ENCODE results near the gene PHACTR2. TPM values are rescaled to one million over a fixed set of nuclear protein-coding genes. Genes with fewer than 3 reads are reported as not detected.
"Not testable (repeated sequence)": the region's sequence is repeated elsewhere in the genome, so short reads cannot be mapped to it uniquely, and the experiment has no call there.

The PHACTR2 gene
- total RNA-seq, 1 donor from 2014 or later, result 44.7 TPM

DNA sequence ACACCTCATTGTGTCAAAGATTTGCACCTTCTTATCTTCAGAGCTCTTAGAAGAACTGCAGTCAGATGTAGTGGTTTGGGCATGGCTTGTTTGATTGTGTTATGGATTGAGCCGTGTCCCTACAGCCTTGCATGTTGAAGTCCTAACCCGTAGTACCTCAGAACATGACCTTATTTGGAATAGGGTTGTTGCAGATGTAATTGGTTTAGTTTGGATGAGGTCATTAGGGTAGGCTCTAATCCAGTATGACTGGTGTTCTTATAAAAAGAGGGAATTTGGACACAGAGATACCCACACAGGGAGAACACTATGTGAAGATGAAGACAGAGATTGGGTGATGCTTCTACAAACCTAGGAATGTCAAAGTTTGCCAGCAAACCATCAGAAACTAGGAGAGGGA is 35.4 kb upstream of the PHACTR2 start:
- H3K9me3 Mint-ChIP-seq (ENCODE audit: unreplicated experiment), result no peaks in the 10 kb centered on the region
- no peak overlapping the region for H3K4me3 Mint-ChIP-seq (ENCODE audit: unreplicated experiment)
- Histone ChIP-seq H3K79me2 (ENCODE audit: insufficient read depth, low read length) (no peaks in the 10 kb centered on the region), H4K20me1 (ENCODE audit: insufficient read depth, low read length) (no peaks in the 10 kb centered on the region), H3K27ac (ENCODE audit: low read depth, low read length) (no peak overlapping the region), H3K9me3 (ENCODE audit: insufficient read depth, low read depth, low read length) (no peaks in the 10 kb centered on the region), H3K36me3 (ENCODE audit: insufficient read depth, low read length) (no peaks in the 10 kb centered on the region), H3K4me3 (ENCODE audit: insufficient read depth, low read depth, low read length) (no peak overlapping the region), H2AFZ (ENCODE audit: low read depth, low read length) (no peak overlapping the region), H3K4me2 (ENCODE audit: low read length) (no peak overlapping the region), H3K4me1 (ENCODE audit: insufficient read depth, low read length) (no peaks in the 10 kb centered on the region), H3K9ac (ENCODE audit: low read length) (no peak overlapping the region), H3K27me3 (ENCODE audit: insufficient read depth, low read length) (no peaks in the 10 kb centered on the region)
- no peaks in the 10 kb centered on the region for H3K36me3 Mint-ChIP-seq (ENCODE audit: low read depth, unreplicated experiment)
- no peaks in the 10 kb centered on the region for H3K4me1 Mint-ChIP-seq (ENCODE audit: low read depth, unreplicated experiment)
- no peaks in the 10 kb centered on the region for H3K27me3 Mint-ChIP-seq (ENCODE audit: low read depth, unreplicated experiment)
- TF ChIP-seq, protein P1, sequence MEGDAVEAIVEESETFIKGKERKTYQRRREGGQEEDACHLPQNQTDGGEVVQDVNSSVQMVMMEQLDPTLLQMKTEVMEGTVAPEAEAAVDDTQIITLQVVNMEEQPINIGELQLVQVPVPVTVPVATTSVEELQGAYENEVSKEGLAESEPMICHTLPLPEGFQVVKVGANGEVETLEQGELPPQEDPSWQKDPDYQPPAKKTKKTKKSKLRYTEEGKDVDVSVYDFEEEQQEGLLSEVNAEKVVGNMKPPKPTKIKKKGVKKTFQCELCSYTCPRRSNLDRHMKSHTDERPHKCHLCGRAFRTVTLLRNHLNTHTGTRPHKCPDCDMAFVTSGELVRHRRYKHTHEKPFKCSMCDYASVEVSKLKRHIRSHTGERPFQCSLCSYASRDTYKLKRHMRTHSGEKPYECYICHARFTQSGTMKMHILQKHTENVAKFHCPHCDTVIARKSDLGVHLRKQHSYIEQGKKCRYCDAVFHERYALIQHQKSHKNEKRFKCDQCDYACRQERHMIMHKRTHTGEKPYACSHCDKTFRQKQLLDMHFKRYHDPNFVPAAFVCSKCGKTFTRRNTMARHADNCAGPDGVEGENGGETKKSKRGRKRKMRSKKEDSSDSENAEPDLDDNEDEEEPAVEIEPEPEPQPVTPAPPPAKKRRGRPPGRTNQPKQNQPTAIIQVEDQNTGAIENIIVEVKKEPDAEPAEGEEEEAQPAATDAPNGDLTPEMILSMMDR (IDR thresholded peaks at IDR 0.05; ENCODE audit: insufficient read depth, low read depth, low read length), result no peak
- TF ChIP-seq EZH2 (IDR thresholded peaks at IDR 0.05; ENCODE audit: insufficient read depth, low read length), result no peak
- DNase-seq (ENCODE audit: low read depth), result no peak
- H3K27ac Mint-ChIP-seq (ENCODE audit: unreplicated experiment), result no peak overlapping the region
- no peak for FAIRE-seq

DNA sequence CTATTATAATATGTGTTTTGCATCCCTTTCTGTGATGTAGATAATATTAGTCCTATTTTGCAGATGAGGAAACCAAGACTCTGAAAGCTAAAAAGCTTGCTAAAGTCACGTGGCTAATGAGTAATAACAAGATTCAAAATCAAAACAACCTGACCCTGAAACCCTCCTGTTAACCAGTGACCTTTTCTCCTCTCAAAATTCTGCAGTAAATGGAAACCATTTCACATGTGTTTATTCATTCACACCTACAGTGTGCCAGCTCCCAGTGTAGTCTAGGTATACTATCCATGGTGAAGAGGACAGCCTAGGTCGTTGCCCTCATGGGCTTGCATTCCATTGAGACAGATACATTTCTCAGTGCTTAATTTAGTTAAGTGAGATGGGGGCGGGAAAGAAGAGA is 30.6 kb upstream of the PHACTR2 start:
- H3K4me2 ChIP-seq (ENCODE audit: low read length), result no peak overlapping the region
- TF ChIP-seq, protein P1 (IDR thresholded peaks at IDR 0.05; ENCODE audit: insufficient read depth, low read depth, low read length), result no peak
- TF ChIP-seq EZH2 (IDR thresholded peaks at IDR 0.05; ENCODE audit: insufficient read depth, low read length), result no peak
- H3K36me3 Mint-ChIP-seq (ENCODE audit: low read depth, unreplicated experiment), result no peaks in the 10 kb centered on the region
- no peaks in the 10 kb centered on the region for H4K20me1 ChIP-seq (ENCODE audit: insufficient read depth, low read length)
- H3K4me1 ChIP-seq (ENCODE audit: insufficient read depth, low read length), result no peaks in the 10 kb centered on the region
- DNase-seq (ENCODE audit: low read depth) (no peak), FAIRE-seq (no peak)
- no peaks in the 10 kb centered on the region for H3K27me3 Mint-ChIP-seq (ENCODE audit: low read depth, unreplicated experiment)
- H3K9me3 ChIP-seq (ENCODE audit: insufficient read depth, low read depth, low read length), result no peaks in the 10 kb centered on the region
- H3K36me3 ChIP-seq (ENCODE audit: insufficient read depth, low read length), result no peaks in the 10 kb centered on the region
- no peak overlapping the region for H2AFZ ChIP-seq (ENCODE audit: low read depth, low read length)
- peaks cover 1% of the 10 kb centered on the region for H3K9me3 Mint-ChIP-seq (ENCODE audit: unreplicated experiment)
- H3K79me2 ChIP-seq (ENCODE audit: insufficient read depth, low read length), result no peaks in the 10 kb centered on the region
- H3K27me3 ChIP-seq (ENCODE audit: insufficient read depth, low read length), result no peaks in the 10 kb centered on the region
- no peak overlapping the region for H3K4me3 ChIP-seq (ENCODE audit: insufficient read depth, low read depth, low read length)
- no peak overlapping the region for H3K27ac Mint-ChIP-seq (ENCODE audit: unreplicated experiment)
- no peaks in the 10 kb centered on the region for H3K4me1 Mint-ChIP-seq (ENCODE audit: low read depth, unreplicated experiment)
- no peak overlapping the region for H3K9ac ChIP-seq (ENCODE audit: low read length)
- no peak overlapping the region for H3K27ac ChIP-seq (ENCODE audit: low read depth, low read length)
- no peak overlapping the region for H3K4me3 Mint-ChIP-seq (ENCODE audit: unreplicated experiment)

DNA sequence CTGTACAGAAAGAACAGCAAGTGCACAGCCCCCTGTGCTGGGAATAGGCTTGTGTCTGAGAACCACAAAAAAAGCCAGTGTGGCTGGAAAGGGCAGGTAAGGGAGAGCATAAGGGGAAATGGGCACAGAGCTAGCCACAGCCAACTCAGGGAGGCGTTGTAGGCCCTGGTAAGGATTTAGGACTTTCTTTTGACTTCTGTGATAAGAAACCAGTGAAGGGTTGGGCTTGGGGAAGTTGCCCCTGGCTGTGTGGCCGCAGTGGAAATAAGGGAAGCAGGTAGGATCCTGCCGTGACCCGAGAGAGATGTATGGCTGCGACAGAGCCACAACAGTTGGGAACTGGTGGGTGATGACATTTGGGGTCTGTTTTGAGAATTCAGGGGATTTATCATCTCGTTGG is 30.0 kb upstream of the PHACTR2 start:
- Mint-ChIP-seq H3K4me3 (ENCODE audit: unreplicated experiment) (no peak overlapping the region), H3K9me3 (ENCODE audit: unreplicated experiment) (peaks cover 1% of the 10 kb centered on the region), H3K36me3 (ENCODE audit: low read depth, unreplicated experiment) (no peaks in the 10 kb centered on the region), H3K27me3 (ENCODE audit: low read depth, unreplicated experiment) (no peaks in the 10 kb centered on the region), H3K27ac (ENCODE audit: unreplicated experiment) (no peak overlapping the region), H3K4me1 (ENCODE audit: low read depth, unreplicated experiment) (no peaks in the 10 kb centered on the region)
- no peak overlapping the region for H3K9ac ChIP-seq (ENCODE audit: low read length)
- no peak overlapping the region for H3K27ac ChIP-seq (ENCODE audit: low read depth, low read length)
- H3K27me3 ChIP-seq (ENCODE audit: insufficient read depth, low read length), result no peaks in the 10 kb centered on the region
- DNase-seq (ENCODE audit: low read depth) (no peak), FAIRE-seq (no peak)
- no peaks in the 10 kb centered on the region for H3K4me1 ChIP-seq (ENCODE audit: insufficient read depth, low read length)
- no peak overlapping the region for H2AFZ ChIP-seq (ENCODE audit: low read depth, low read length)
- no peaks in the 10 kb centered on the region for H3K9me3 ChIP-seq (ENCODE audit: insufficient read depth, low read depth, low read length)
- H4K20me1 ChIP-seq (ENCODE audit: insufficient read depth, low read length), result no peaks in the 10 kb centered on the region
- no peak overlapping the region for H3K4me2 ChIP-seq (ENCODE audit: low read length)
- H3K4me3 ChIP-seq (ENCODE audit: insufficient read depth, low read depth, low read length), result no peak overlapping the region
- TF ChIP-seq, protein P1 (IDR thresholded peaks at IDR 0.05; ENCODE audit: insufficient read depth, low read depth, low read length), result no peak
- no peak for TF ChIP-seq EZH2 (IDR thresholded peaks at IDR 0.05; ENCODE audit: insufficient read depth, low read length)
- no peaks in the 10 kb centered on the region for H3K36me3 ChIP-seq (ENCODE audit: insufficient read depth, low read length)
- no peaks in the 10 kb centered on the region for H3K79me2 ChIP-seq (ENCODE audit: insufficient read depth, low read length)

DNA sequence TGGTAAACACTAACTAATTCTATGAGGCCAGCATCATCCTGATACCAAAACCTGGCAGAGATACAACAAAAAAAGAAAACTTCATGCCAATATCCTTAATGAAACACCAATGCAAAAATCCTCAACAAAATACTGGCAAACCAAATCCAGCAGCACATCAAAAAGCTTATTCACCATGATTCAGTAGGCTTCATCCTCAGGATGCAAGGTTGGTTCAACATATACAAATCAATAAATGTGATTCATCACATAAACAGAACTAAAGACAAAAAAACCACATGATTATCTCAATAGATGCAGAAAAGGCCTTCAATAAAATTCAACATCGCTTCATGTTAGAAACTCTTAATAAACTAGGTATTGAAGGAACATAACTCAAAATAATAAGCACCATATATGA is 28.4 kb upstream of the PHACTR2 start:
- H3K79me2 ChIP-seq (ENCODE audit: insufficient read depth, low read length); DNase-seq (ENCODE audit: low read depth); H3K4me3 ChIP-seq (ENCODE audit: insufficient read depth, low read depth, low read length); H3K4me3 Mint-ChIP-seq (ENCODE audit: unreplicated experiment); H3K27ac ChIP-seq (ENCODE audit: low read depth, low read length); H4K20me1 ChIP-seq (ENCODE audit: insufficient read depth, low read length); H3K4me2 ChIP-seq (ENCODE audit: low read length); H3K9me3 ChIP-seq (ENCODE audit: insufficient read depth, low read depth, low read length); H3K27me3 Mint-ChIP-seq (ENCODE audit: low read depth, unreplicated experiment); H2AFZ ChIP-seq (ENCODE audit: low read depth, low read length); H3K9me3 Mint-ChIP-seq (ENCODE audit: unreplicated experiment); H3K36me3 ChIP-seq (ENCODE audit: insufficient read depth, low read length); FAIRE-seq; H3K4me1 ChIP-seq (ENCODE audit: insufficient read depth, low read length); H3K9ac ChIP-seq (ENCODE audit: low read length); H3K27me3 ChIP-seq (ENCODE audit: insufficient read depth, low read length); H3K4me1 Mint-ChIP-seq (ENCODE audit: low read depth, unreplicated experiment); H3K36me3 Mint-ChIP-seq (ENCODE audit: low read depth, unreplicated experiment); H3K27ac Mint-ChIP-seq (ENCODE audit: unreplicated experiment): not testable (repeated sequence)

Data from astrocyte (in vitro differentiated cells and primary cell).